GM19438 (cell line): ENCODE results near the gene SMIM24.

ENCODE experiments used
- ATAC-seq: cut with Tn5 transposase; IDR thresholded peaks from one replicate; pipeline ENCODE4 v1.9.1; 2021; ENCODE audit warnings: low read depth; ENCODE audit not compliant: unreplicated experiment

Gene SMIM24

GRCh38 chr19:3476830-3477229, 3.5 kb downstream of the SMIM24 start:
- ATAC-seq, result no peak

GRCh38 chr19:3475449-3475848, 4.9 kb downstream of the SMIM24 start:
- no peak for ATAC-seq

DNA sequence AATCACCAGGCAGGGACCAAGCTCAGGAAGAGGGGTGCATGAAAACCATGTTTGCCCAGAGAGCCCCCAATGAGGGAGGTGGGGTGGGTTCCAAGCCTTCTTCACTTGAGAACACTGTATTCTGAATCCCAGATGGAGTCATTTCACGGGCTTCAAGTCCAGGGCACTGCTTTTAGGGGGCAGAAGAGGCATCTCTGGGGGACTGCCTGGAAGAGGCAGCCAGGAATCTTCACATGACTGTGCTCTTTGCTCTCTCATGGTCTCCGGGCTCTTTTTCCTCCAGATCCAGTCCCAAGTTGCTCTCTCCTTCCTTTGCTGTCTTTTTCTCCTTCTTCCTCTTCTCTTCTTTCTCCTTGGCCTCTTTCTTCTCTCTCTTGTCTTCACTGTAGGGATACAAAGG, 5.7 kb downstream of the SMIM24 start:
- no peak for ATAC-seq

GRCh38 chr19:3474010-3474409, 6.3 kb downstream of the SMIM24 start:
- no peak for ATAC-seq

GRCh38 chr19:3471954-3472655, 8.2 kb downstream of the SMIM24 start:
- no peak for ATAC-seq

DNA sequence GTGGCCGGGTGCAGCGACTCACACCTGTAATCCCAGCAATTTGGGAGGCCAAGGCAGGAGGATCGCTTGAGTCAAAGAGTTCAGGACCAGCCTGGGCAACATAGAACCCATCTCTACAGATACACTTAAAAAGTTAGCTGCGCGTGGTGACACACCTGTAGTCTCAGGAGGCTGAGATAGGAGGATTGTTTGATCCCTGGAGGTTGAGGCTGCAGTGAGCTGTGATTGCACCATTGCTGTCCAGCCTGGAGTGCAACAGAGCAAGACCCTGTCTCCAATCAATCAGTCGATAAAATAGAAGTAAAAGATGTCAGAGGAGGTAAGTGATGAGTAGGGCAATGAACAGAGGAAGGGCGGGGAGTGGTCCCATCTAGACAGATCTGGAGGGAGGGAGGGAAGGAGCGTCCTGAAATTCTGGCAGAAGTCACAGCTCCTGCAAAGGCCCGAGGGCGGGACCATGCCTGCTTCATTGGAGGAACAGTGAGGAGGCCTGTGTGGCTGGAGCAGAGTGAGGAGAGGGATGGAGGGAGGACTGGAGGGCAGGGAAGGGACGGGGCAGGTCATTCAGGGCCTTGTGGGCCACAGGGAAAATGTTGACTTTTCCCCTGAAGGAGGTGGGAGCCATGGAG, 9.7 kb downstream of the SMIM24 start:
- ATAC-seq, result no peak

GRCh38 chr19:3469638-3470499, 10.5 kb downstream of the SMIM24 start:
- no peak for ATAC-seq

- no peak for ATAC-seq
Observed at GRCh38 chr19:3468211-3468610, 12.1 kb downstream of the SMIM24 start.

DNA sequence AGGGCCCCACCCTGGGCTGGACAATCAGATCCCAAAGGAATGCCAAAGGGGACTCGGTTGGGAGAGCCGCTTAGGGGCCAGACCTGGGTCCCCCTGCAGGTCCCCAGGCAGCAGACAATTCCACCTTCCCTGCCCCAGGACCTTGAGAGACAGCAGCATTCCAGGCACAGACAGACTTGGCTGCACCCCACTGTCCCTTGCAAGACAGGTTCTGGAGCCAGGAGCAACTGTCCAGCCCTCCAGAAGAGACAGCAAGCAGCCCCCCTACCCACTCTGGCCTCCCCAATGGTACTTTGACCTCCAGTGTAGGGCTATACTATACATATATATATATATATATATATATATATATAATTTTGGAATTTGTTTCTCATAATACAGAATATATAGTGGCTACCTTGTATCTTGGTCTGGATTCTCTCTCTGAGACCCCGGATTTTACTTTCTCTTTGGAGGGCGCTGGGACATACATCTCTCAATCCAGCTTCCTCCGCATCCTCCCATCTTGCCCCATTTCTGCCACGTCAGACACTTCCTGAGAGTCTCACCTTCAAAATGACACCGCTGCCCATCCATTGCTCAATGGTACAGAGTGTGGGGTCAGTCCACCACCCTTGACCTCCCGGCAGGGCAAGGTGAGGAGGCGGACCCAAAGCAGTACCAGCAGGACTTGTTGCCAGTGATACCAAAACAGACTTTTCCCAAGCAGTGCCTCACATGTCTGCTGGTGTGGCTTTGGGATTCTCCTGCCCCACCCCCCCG, 12.7 kb downstream of the SMIM24 start:
- ATAC-seq, result no peak

DNA sequence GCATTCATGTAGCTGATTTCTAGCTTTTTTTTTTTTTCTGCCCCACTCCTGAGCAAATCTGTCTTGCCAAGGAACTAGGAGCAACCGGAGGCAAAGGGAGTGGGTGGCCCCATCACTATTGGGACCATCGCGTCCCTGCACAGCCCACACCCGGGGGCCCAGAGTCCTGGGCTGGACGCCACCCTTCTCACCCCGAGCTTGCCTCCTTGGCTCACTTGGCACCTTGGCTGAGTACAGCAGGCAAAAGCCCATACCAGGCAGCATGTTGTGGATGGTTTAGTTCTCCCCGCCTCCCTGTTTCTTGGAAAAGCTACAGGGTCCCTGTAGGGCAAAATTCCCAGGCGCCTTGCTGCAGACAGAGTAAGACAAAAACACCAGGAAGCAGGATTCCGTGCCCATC, 13.7 kb downstream of the SMIM24 start:
- ATAC-seq, result no peak

GRCh38 chr19:3465552-3465951, 14.8 kb downstream of the SMIM24 start:
- ATAC-seq, result no peak

DNA sequence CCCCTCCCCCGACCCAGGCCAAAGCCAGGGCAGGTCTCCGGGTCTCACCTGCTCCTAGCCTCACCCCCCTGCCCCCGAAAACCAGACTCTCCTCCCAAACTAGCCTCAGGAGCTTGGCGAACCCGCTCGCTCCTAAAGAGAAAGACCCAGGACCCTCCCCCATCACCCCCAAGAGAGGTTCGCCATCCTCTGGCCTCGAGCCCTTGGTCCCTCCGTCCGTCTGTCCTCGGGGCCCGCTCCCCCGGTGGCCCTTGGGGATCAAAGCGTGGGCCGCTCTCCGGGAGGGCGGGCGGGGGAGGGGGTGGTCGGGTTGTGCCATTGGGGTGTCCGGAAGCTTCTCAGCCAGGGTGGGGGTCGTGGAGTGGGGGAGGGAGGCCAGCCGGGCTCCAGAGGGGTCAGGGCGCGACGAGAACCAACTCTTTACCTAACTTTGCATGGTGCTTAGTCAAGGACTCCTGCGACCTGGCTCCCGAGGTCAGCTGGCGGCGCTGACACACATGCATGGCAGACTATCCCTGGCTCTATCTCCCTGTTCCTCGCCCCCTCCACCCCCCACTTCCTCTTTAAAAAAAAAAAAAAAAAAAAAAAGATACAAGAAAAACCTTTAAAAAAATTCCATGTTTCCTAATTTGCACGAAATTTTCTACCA, 15.6 kb downstream of the SMIM24 start:
- ATAC-seq, result no peak

DNA sequence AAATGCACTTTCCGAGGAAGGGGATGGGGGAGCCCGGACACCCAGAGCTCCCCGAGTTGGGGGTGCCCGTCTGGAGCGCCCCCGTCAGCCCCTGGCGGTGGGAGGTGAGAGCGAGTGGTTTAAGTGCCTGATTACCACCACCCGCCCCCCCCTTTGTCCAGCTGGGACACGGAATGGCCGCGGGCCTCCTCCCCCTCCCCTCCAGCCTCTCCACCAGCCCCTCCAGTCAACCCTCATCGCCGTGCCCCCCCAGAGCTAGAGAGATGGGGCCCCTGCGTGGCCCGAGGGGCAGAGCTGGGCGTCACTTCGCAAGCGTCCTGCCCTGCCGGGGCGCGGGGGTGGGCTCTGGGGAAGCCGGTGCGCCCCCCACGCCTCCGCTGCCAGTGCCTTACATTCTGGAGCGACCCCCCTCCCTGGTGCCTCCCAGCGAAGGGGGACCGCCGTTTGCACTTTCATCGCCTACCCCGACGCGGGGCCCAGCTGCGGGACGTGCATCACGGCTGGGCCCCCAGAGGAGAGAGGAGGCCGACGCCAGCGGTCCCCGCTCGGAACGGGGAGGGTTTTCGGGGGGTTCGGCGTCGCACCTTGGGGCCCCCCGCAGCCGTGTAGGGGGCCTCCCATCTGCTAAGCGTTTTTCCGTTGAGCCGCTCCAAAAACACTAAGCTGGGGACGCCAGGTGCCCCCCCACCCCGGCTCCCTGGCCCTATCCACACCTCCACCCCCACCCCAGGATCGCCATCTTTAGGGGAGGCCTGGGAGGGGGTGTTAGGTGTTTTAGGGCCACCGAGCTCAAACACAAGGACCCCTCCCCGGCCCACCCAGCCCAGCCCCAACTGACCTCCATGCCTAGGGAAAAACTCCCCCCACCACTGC, 16.4 kb downstream of the SMIM24 start:
- no peak for ATAC-seq

- ATAC-seq, result no peak
Observed at GRCh38 chr19:3462991-3463713, 17.2 kb downstream of the SMIM24 start.

- no peak for ATAC-seq
Observed at GRCh38 chr19:3459965-3460582, 20.3 kb downstream of the SMIM24 start.

DNA sequence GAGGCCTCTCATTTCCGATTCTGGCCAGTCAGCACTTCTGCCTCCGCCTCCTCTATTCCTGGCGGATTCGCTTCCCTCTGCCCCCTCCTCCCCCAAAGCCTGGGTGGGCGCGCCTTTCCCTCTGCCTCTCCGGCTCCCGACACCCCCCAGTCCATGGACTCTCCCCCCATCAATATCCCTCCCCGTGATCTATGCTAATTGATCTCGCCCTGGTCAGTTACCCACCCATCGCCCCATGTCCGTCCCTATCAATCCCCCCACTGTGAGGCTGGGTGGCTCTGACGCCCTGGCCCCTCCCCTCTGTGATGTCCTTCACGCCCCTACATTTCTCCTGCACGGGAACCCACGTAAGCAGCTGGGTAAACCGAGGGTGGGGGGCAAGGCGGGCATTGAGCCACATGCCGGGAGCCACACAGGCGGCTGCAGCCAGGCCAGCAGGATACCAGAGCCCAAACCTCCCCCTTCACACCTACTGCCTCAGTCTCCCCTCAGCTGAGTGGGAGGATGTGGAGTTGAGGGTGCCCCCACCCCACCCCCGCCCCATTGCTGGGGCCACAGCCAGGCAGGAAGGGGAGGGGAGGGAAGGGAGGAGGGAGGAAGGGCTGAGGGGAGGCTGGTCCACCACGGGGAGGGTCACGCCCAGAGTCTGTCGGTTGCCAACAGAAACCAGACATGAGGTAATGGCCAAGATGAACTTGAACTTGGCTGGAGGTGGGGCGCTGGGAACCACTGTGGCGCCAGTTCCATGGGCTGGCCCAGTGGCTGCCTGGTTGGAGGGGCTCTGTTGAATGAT, 21.0 kb downstream of the SMIM24 start:
- ATAC-seq, result no peak

DNA sequence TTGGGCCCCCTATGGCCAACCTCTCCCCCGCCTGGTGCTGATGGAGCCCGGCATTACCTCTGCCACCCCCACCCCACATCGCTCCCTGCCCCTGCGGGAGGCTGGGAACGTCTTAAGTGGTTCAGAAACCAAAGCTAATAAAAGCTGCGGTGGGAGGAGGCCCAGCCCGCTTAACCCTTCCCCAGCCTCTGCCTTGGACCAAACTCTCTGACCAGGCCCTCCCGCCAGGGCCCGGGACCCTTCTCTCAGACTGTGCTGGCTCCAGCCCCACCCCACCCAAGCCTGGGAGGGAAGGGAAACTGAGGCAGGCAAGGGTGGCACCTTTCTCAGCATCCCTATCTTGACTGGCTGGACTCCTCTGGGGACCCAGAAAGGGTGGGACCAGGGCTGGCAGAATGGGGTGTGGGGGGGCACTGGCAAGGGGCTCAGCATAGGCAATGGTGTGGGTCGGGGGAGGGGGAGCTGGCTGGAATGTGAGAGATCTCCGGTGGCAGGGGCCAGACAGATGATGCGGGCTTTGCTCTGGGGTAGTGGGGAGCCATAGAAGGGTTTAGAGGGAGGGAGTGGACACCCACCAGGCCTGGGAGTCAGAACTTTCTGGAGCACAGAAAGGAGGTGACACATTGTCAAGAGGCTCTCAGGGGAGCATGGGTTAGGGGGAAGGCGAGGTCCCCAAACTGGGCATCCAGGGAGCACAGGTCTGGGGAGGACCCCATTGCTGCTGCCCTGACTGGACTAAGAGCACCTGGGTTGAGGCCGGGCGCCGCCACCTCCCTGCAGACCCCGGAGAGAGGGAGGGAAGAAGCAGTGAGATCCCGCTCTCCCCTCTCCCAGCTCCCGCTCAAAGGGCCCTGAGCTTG, 21.9 kb downstream of the SMIM24 start:
- no peak for ATAC-seq
